ENCODE data around the gene KLC4.
"Not testable (repeated sequence)": the region's sequence is repeated elsewhere in the genome, so short reads cannot be mapped to it uniquely, and the experiment has no call there.

KLC4 gene

GRCh38 chr6:43074847-43075669 is 15.6 kb downstream of the KLC4 start:
- no peak for DNase-seq

GRCh38 chr6:43075670-43076463 is 16.4 kb downstream of the KLC4 start, which contains the start of gene PTK7:
TSS of gene PTK7 (plus strand) at chr6:43076314. CDS start at chr6:43076489, 175 bp downstream.
- no peak for DNase-seq

- no peak for DNase-seq
These were observed 17.3 kb downstream of the KLC4 start for GRCh38 chr6:43076464-43077332.

- DNase-seq, result no peak
These were observed 17.9 kb downstream of the KLC4 start for GRCh38 chr6:43077333-43077809.

GRCh38 chr6:43077981-43078511 is 18.6 kb downstream of the KLC4 start:
- DNase-seq, result no peak

- no peak for DNase-seq
These were observed 19.3 kb downstream of the KLC4 start for GRCh38 chr6:43078691-43079090.

GRCh38 chr6:43081043-43081442 is 21.6 kb downstream of the KLC4 start:
- no peak for DNase-seq

GRCh38 chr6:43081922-43082321 is 22.5 kb downstream of the KLC4 start:
- DNase-seq, result not testable (repeated sequence)

GRCh38 chr6:43082806-43083655 is 23.6 kb downstream of the KLC4 start:
- no peak for DNase-seq

GRCh38 chr6:43086022-43086658 is 26.7 kb downstream of the KLC4 start:
- DNase-seq, result no peak

GRCh38 chr6:43088654-43089056 is 29.2 kb downstream of the KLC4 start:
- no peak for DNase-seq

GRCh38 chr6:43089467-43089866 is 30.0 kb downstream of the KLC4 start:
- no peak for DNase-seq

GRCh38 chr6:43089874-43090558 is 30.6 kb downstream of the KLC4 start:
- no peak for DNase-seq

GRCh38 chr6:43090559-43090956 is 31.1 kb downstream of the KLC4 start:
- no peak for DNase-seq

- DNase-seq, result no peak
These were observed 31.6 kb downstream of the KLC4 start for GRCh38 chr6:43091020-43091419.

GRCh38 chr6:43091436-43091991 is 32.1 kb downstream of the KLC4 start:
- no peak for DNase-seq

GRCh38 chr6:43092635-43093034 is 33.2 kb downstream of the KLC4 start:
- no peak for DNase-seq

- no peak for DNase-seq
These were observed 34.2 kb downstream of the KLC4 start for GRCh38 chr6:43093436-43094289.

- no peak for DNase-seq
These were observed 36.5 kb downstream of the KLC4 start for GRCh38 chr6:43095939-43096338.

Data from activated gamma-delta T cell (primary cell).